Prostate gland (tissue), 2 donors: Measurements from ENCODE around the gene PCDHA6.

Experiments used
- POLR2AphosphoS5 ChIP-seq: sonication (generic); formaldehyde crosslinking; IDR thresholded peaks from one replicate; pipeline ENCODE4 v1.6.1; 2017; ENCODE audit warnings: antibody characterized with exemption
- TF ChIP-seq, protein P1 (sequence below), 4 experiments: fragments of 200-600 bp in 2 of 4; fragments of 450-650 bp in 2 of 4; sonication (generic) in 2 of 4; IDR thresholded peaks; 1 replicate in 3 of 4; 2 replicates in 1 of 4; pipeline ENCODE4 v1.5.1; 2016 to 2019; ENCODE audit warnings: antibody characterized with exemption in 4 of 4, mild to moderate bottlenecking in 2 of 4, moderate library complexity in 2 of 4

DNA sequence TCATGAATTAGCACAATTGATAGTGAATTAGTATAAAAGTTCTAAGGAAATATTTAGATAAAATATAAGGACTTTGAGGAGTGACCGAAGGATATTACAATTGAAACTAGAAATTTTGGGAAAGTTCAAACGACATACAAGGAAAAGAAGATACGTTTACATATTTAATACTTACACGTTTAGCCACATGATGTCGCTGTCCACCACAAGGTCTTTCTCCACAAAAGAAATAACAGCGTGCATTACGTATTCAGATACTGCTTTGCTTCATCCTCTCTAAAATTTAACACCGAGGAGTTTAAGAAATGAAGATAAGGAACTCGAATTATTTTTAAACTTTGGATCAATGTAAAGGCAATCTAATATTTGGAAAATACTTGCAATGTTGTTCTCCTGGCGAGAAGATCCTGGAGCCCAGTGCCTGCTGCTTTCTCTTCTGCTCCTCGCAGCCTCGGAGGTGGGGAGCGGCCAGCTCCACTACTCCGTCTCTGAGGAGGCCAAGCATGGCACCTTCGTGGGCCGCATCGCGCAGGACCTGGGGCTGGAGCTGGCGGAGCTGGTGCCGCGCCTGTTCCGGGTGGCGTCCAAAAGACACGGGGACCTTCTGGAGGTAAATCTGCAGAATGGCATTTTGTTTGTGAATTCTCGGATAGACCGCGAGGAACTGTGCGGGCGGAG is 26.8 kb upstream of the PCDHA6 start, which contains the start of gene PCDHA3:
- TF ChIP-seq, protein P1, sequence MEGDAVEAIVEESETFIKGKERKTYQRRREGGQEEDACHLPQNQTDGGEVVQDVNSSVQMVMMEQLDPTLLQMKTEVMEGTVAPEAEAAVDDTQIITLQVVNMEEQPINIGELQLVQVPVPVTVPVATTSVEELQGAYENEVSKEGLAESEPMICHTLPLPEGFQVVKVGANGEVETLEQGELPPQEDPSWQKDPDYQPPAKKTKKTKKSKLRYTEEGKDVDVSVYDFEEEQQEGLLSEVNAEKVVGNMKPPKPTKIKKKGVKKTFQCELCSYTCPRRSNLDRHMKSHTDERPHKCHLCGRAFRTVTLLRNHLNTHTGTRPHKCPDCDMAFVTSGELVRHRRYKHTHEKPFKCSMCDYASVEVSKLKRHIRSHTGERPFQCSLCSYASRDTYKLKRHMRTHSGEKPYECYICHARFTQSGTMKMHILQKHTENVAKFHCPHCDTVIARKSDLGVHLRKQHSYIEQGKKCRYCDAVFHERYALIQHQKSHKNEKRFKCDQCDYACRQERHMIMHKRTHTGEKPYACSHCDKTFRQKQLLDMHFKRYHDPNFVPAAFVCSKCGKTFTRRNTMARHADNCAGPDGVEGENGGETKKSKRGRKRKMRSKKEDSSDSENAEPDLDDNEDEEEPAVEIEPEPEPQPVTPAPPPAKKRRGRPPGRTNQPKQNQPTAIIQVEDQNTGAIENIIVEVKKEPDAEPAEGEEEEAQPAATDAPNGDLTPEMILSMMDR (IDR thresholded peaks at IDR 0.05) = peak in 1 of 4 experiments; percentile 36
- no peak for TF ChIP-seq POLR2AphosphoS5
